ENCODE data around the gene IGSF21.

IGSF21 gene

DNA sequence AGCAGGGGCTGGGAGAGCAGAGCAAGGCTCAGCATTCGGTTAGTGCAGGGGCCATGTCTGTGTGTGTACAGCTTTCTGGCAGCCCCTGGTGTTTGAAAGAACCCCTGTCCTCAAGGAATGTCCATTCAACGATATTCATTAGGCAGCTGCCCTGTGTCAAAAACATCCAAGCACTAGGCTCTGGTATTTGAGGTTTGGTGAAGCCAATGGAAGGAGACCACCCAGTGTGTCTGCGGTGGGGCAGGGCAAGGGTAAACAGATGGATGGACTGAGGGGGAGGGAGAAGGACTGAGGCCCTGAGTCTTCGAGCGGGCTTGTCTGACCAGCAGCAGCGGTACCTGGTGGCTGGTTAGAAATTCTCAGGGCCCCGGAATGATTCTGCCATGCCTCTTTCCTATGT lies 217.5 kb downstream of the IGSF21 start:
- Histone ChIP-seq H3K23ac (ENCODE audit: low read length) (no peak overlapping the region), H4K5ac (ENCODE audit: low read length) (no peak overlapping the region), H3K4me2 (ENCODE audit: low read length) (no peak overlapping the region), H3K4me3 (ENCODE audit: low read length) (no peak overlapping the region), H3K56ac (ENCODE audit: low read length) (no peak overlapping the region), H3K79me1 (ENCODE audit: low read length) (no peaks in the 10 kb centered on the region), H3K4me1 (ENCODE audit: control insufficient read depth, low read depth, low read length) (peaks cover 9% of the 10 kb centered on the region), H4K8ac (ENCODE audit: low read depth, low read length) (no peak overlapping the region), H3K18ac (ENCODE audit: low read length) (no peak overlapping the region), H3K4ac (ENCODE audit: low read depth, low read length) (no peak overlapping the region), H3K27ac (ENCODE audit: low read depth, low read length) (no peak overlapping the region), H2BK5ac (ENCODE audit: low read length) (no peak overlapping the region), H3K9ac (ENCODE audit: low read length) (no peak overlapping the region), H3K79me2 (ENCODE audit: control insufficient read depth, insufficient read depth, low read length) (no peaks in the 10 kb centered on the region), H2BK120ac (ENCODE audit: low read depth, low read length) (no peak overlapping the region), H3K36me3 (ENCODE audit: control insufficient read depth, insufficient read depth, low read length) (no peaks in the 10 kb centered on the region), H3K27me3 (ENCODE audit: insufficient read depth, low read length, poor library complexity) (no peaks in the 10 kb centered on the region), H2AK5ac (ENCODE audit: low read length) (peak overlapping the region; percentile 15), H2BK15ac (replicated peaks; ENCODE audit: low read depth) (no peak overlapping the region)
- WGBS (ENCODE audit: extremely low coverage, insufficient coverage, low lambda C conversion rate) = no CpG with 5 or more reads among the region's 7 CpGs
- no peak for DNase-seq

DNA sequence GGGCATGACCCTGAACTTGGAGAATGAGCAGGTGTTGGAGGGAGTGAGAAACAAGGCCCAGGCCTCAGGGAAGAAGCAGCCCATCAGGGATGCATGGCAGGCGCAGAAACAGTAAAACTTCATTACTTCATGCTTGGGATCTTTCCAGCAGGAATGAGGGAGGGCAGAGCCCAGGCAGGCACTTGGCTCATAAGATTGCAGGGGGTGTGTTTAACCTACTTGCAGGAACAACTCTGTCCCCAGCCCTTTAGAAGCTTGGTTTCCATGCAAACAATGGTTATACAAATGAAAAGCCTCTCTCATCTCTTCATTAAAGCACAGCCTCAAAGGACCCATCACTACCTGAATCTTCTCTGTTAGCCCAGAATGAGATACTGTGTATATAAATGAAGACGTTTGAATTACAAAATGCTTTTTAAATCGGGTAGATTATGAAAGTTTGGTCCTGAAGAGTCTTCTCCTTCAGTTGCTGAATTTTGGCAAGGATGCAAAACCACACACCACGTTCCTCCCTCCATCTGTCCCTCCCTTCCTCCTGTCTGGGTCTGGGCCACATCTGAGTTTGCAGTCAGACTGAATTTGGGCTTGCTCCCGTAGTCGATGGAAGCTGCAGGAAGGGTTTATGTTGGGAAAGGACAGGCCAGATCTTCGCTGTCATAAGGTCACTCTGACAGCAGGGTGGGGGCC lies 218.8 kb downstream of the IGSF21 start:
- no peak overlapping the region for H3K18ac ChIP-seq (ENCODE audit: low read length)
- no peaks in the 10 kb centered on the region for H3K36me3 ChIP-seq (ENCODE audit: control insufficient read depth, insufficient read depth, low read length)
- H4K8ac ChIP-seq (ENCODE audit: low read depth, low read length) = no peak overlapping the region
- H3K9ac ChIP-seq (ENCODE audit: low read length) = no peak overlapping the region
- DNase-seq = no peak
- H3K4me3 ChIP-seq (ENCODE audit: low read length) = no peak overlapping the region
- no peaks in the 10 kb centered on the region for H3K27me3 ChIP-seq (ENCODE audit: insufficient read depth, low read length, poor library complexity)
- no peak overlapping the region for H3K27ac ChIP-seq (ENCODE audit: low read depth, low read length)
- H3K79me2 ChIP-seq (ENCODE audit: control insufficient read depth, insufficient read depth, low read length) = no peaks in the 10 kb centered on the region
- no peak overlapping the region for H3K23ac ChIP-seq (ENCODE audit: low read length)
- no peak overlapping the region for H3K4ac ChIP-seq (ENCODE audit: low read depth, low read length)
- no peak overlapping the region for H2BK5ac ChIP-seq (ENCODE audit: low read length)
- no peak overlapping the region for H2BK120ac ChIP-seq (ENCODE audit: low read depth, low read length)
- H3K4me2 ChIP-seq (ENCODE audit: low read length) = no peak overlapping the region
- H2AK5ac ChIP-seq (ENCODE audit: low read length) = no peak overlapping the region
- H3K56ac ChIP-seq (ENCODE audit: low read length) = peak overlapping the region; percentile 5
- H3K79me1 ChIP-seq (ENCODE audit: low read length) = no peaks in the 10 kb centered on the region
- H3K4me1 ChIP-seq (ENCODE audit: control insufficient read depth, low read depth, low read length) = peaks cover 9% of the 10 kb centered on the region
- no peak overlapping the region for H4K5ac ChIP-seq (ENCODE audit: low read length)
- WGBS (ENCODE audit: extremely low coverage, insufficient coverage, low lambda C conversion rate) = no CpG with 5 or more reads among the region's 7 CpGs
- no peak overlapping the region for H2BK15ac ChIP-seq (replicated peaks; ENCODE audit: low read depth)

DNA sequence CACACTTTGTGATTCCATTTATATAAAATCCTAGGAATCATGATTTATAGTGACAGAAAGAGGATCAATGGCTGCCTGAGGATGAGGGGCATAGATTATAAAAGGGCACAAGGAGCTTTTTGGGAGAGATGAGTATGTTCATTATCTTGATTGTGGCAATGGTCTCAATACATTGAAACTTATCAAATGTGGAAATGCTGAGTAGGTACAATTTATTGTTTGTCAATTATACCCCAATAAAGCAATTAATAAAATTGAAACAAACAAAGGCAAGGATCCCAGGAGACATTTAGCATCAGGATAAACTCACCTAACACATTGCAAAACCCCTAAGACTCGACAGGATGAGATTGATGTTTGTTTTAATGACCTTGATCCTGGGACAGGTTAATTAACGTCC lies 220.1 kb downstream of the IGSF21 start:
- no peak overlapping the region for H4K5ac ChIP-seq (ENCODE audit: low read length)
- H3K4me3 ChIP-seq (ENCODE audit: low read length) = no peak overlapping the region
- no peak overlapping the region for H3K23ac ChIP-seq (ENCODE audit: low read length)
- H3K4me1 ChIP-seq (ENCODE audit: control insufficient read depth, low read depth, low read length) = peaks cover 11% of the 10 kb centered on the region
- WGBS (ENCODE audit: extremely low coverage, insufficient coverage, low lambda C conversion rate) = no CpG with 5 or more reads among the region's 2 CpGs
- no peak overlapping the region for H2BK15ac ChIP-seq (replicated peaks; ENCODE audit: low read depth)
- H2BK5ac ChIP-seq (ENCODE audit: low read length) = no peak overlapping the region
- no peak overlapping the region for H3K4ac ChIP-seq (ENCODE audit: low read depth, low read length)
- no peak overlapping the region for H3K9ac ChIP-seq (ENCODE audit: low read length)
- no peaks in the 10 kb centered on the region for H3K27me3 ChIP-seq (ENCODE audit: insufficient read depth, low read length, poor library complexity)
- no peak overlapping the region for H2BK120ac ChIP-seq (ENCODE audit: low read depth, low read length)
- H3K27ac ChIP-seq (ENCODE audit: low read depth, low read length) = no peak overlapping the region
- H3K79me2 ChIP-seq (ENCODE audit: control insufficient read depth, insufficient read depth, low read length) = no peaks in the 10 kb centered on the region
- no peaks in the 10 kb centered on the region for H3K36me3 ChIP-seq (ENCODE audit: control insufficient read depth, insufficient read depth, low read length)
- H2AK5ac ChIP-seq (ENCODE audit: low read length) = no peak overlapping the region
- no peaks in the 10 kb centered on the region for H3K79me1 ChIP-seq (ENCODE audit: low read length)
- H3K18ac ChIP-seq (ENCODE audit: low read length) = no peak overlapping the region
- no peak overlapping the region for H3K56ac ChIP-seq (ENCODE audit: low read length)
- no peak overlapping the region for H3K4me2 ChIP-seq (ENCODE audit: low read length)
- no peak for DNase-seq
- no peak overlapping the region for H4K8ac ChIP-seq (ENCODE audit: low read depth, low read length)

DNA sequence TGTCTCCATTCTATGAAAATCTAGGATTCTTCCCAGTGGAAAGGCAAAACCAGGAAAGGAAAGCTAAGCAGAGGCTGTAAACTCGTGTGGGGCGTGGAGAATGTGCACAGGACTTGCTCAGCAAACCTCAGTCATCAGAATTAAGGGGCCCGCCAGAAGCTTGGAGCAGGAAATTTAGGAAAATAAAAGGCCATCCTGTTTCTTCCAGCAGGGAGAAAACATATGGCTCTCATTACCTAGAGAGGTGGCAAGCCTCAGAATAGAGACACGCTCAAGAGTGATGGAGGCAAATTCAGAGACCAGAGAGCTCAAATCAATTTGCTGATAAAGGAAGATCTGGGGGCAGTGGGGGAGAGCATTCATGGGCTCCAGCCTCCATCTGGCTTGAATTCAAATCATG lies 221.2 kb downstream of the IGSF21 start:
- no peak overlapping the region for H2BK15ac ChIP-seq (replicated peaks; ENCODE audit: low read depth)
- H3K79me1 ChIP-seq (ENCODE audit: low read length) = no peaks in the 10 kb centered on the region
- peak overlapping the region; percentile 30 for H3K56ac ChIP-seq (ENCODE audit: low read length)
- no peak overlapping the region for H4K8ac ChIP-seq (ENCODE audit: low read depth, low read length)
- no peak overlapping the region for H2AK5ac ChIP-seq (ENCODE audit: low read length)
- no peaks in the 10 kb centered on the region for H3K79me2 ChIP-seq (ENCODE audit: control insufficient read depth, insufficient read depth, low read length)
- H3K4me3 ChIP-seq (ENCODE audit: low read length) = no peak overlapping the region
- no peaks in the 10 kb centered on the region for H3K36me3 ChIP-seq (ENCODE audit: control insufficient read depth, insufficient read depth, low read length)
- no peak overlapping the region for H3K27ac ChIP-seq (ENCODE audit: low read depth, low read length)
- H3K4me2 ChIP-seq (ENCODE audit: low read length) = no peak overlapping the region
- H4K5ac ChIP-seq (ENCODE audit: low read length) = no peak overlapping the region
- no peak overlapping the region for H2BK5ac ChIP-seq (ENCODE audit: low read length)
- H3K9ac ChIP-seq (ENCODE audit: low read length) = no peak overlapping the region
- no CpG with 5 or more reads among the region's 4 CpGs for WGBS (ENCODE audit: extremely low coverage, insufficient coverage, low lambda C conversion rate)
- peaks cover 14% of the 10 kb centered on the region for H3K4me1 ChIP-seq (ENCODE audit: control insufficient read depth, low read depth, low read length)
- no peak overlapping the region for H3K4ac ChIP-seq (ENCODE audit: low read depth, low read length)
- no peaks in the 10 kb centered on the region for H3K27me3 ChIP-seq (ENCODE audit: insufficient read depth, low read length, poor library complexity)
- no peak for DNase-seq
- no peak overlapping the region for H3K23ac ChIP-seq (ENCODE audit: low read length)
- no peak overlapping the region for H3K18ac ChIP-seq (ENCODE audit: low read length)
- H2BK120ac ChIP-seq (ENCODE audit: low read depth, low read length) = no peak overlapping the region

DNA sequence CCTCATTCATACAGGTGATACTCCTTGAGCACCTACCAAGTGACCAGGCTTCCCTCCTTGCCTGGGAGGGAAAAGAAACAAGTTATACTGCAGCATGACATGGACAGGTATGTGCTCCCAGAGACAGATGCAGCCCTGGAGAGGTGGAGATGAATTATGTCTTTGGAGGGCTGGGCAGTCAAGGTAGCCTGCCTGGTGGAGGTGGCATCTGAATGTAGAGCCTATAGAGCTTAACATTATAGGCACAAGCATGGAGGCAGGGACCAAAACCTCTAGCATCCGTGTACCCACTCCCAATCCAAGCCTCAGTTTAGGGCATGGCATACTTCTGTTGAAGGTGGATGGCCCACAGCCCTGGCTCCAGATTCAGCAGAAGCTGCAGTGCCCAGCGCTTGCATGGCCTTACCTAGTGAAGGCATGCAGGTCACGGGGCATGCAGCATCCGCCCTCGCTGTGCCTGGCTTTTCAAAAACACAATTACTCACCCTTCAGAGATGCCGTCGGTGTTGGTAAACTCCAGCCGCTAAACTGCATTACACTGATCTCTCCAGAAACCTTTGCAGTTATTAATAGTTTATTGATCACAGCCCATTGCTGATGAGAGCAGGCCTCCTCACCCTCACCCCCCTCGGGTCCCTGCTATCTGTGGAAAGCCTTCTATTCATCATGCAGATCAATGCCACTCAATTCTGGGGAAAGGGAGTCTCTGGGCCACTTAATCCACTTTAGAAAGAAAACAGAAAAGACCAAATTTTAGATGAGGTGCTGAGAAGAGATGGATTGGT lies 222.1 kb downstream of the IGSF21 start:
- Histone ChIP-seq H3K9ac (ENCODE audit: low read length) (no peak overlapping the region), H2AK5ac (ENCODE audit: low read length) (peak overlapping the region; percentile 52), H3K27me3 (ENCODE audit: insufficient read depth, low read length, poor library complexity) (no peaks in the 10 kb centered on the region), H4K5ac (ENCODE audit: low read length) (peak overlapping the region; percentile 33), H3K4me3 (ENCODE audit: low read length) (no peak overlapping the region), H2BK5ac (ENCODE audit: low read length) (peak overlapping the region; percentile 14), H3K27ac (ENCODE audit: low read depth, low read length) (no peak overlapping the region), H4K8ac (ENCODE audit: low read depth, low read length) (no peak overlapping the region), H2BK120ac (ENCODE audit: low read depth, low read length) (no peak overlapping the region), H3K4me1 (ENCODE audit: control insufficient read depth, low read depth, low read length) (peaks cover 14% of the 10 kb centered on the region), H3K36me3 (ENCODE audit: control insufficient read depth, insufficient read depth, low read length) (no peaks in the 10 kb centered on the region), H3K4ac (ENCODE audit: low read depth, low read length) (no peak overlapping the region), H3K79me1 (ENCODE audit: low read length) (no peaks in the 10 kb centered on the region), H2BK15ac (replicated peaks; ENCODE audit: low read depth) (no peak overlapping the region), H3K56ac (ENCODE audit: low read length) (no peak overlapping the region), H3K23ac (ENCODE audit: low read length) (no peak overlapping the region), H3K18ac (ENCODE audit: low read length) (no peak overlapping the region), H3K79me2 (ENCODE audit: control insufficient read depth, insufficient read depth, low read length) (no peaks in the 10 kb centered on the region), H3K4me2 (ENCODE audit: low read length) (no peak overlapping the region)
- DNase-seq = no peak
- no CpG with 5 or more reads among the region's 9 CpGs for WGBS (ENCODE audit: extremely low coverage, insufficient coverage, low lambda C conversion rate)

All from mesendoderm (in vitro differentiated cells).